Activated CD4-positive, CD25-positive, alpha-beta regulatory T cell (primary cell): ENCODE results near the gene TCF4.

Experiments
- DNase-seq, 4 experiments: peaks; one replicate each; lab custom pipeline; 2025; lab: John Stamatoyannopoulos, UW

TCF4 gene

DNA sequence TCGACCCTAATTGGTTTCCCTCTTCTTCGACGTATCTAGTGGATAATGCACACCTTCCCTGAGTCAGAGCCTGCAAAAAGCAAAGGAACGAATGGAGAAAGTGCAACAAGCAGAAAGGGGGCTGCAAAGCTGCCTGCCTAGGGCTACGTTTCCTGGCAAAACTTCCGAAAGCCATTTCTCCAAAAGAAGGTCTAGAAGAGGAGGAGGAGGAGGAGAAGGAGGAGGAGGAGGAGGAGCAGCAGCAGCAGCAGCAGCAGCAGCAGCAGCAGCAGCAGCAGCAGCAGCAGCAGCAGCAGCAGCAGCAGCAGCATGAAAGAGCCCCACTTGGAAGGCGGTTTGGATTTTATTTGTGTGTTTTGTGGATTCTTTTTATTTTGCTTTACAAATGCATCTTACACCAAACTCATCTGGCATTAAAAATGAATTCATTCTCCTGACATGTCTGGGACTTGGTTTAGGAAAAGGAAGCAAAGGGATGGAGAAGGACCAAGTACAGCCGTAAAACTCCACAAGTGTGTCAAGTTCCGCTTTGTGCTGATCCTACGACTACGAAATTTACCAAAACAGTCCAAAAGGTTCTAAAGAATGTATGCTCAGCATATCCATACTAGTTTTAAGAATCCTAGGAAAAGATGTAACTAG lies 2.0 kb downstream of the TCF4 start:
- no peak for DNase-seq

DNA sequence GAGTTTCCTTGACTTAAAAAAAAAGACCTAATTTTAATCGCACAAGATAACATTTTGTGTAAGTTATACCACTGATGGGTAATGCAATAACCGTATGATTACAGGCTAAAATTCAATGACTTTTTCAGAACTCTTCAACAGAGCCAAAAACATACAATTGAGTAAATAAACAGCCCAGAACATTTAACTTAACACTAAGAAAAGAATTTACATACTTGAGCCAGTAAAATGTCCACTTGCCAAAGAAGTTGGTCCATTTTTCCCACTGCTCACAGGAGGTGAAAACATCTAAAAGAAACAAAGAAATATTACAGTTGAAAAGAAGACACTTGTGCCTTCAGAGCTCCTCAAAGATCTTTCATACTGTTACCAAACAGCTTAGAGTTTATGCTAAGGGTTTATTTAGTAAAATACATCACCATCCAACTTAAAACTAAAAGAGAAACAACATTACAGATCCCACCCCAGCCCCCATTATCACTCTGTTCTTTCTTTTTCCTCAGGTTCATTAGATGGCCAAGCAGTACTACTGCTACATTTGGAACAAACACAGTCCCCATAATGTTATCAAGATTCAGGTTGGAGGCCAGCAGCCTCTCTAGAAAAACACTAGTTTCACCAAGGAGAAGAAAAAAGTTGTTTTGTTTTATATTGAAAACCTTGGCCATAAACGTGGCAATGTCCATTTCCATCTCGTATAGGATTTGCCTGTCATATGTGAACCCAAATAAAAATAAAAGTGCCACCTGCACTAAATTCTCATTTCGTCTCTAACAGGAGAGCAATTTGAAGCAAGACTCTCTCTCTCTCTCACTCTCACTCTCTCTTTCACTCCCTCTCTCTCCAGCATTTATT lies 2.7 kb downstream of the TCF4 start:
- DNase-seq, result no peak

DNA sequence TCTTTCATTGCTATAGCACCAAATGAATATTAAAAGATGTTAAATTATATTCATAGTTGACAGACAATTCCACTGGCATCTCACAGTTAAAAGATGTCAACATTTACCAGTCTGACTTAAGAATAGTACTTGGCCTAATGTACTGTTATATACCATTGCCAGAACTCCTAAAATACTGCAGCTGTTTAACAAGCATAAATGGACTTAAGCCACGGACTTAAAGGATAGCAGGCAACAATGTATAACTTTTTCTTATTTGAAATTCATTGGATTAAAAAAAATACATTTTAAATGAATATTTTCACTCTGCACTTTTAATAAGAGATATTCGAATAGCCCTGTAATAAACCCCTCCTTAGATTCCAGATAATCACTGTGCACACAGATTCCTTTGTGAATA lies 3.8 kb downstream of the TCF4 start:
- no peak for DNase-seq

GRCh38 chr18:55582325-55582724 lies 5.7 kb downstream of the TCF4 start:
- no peak for DNase-seq

DNA sequence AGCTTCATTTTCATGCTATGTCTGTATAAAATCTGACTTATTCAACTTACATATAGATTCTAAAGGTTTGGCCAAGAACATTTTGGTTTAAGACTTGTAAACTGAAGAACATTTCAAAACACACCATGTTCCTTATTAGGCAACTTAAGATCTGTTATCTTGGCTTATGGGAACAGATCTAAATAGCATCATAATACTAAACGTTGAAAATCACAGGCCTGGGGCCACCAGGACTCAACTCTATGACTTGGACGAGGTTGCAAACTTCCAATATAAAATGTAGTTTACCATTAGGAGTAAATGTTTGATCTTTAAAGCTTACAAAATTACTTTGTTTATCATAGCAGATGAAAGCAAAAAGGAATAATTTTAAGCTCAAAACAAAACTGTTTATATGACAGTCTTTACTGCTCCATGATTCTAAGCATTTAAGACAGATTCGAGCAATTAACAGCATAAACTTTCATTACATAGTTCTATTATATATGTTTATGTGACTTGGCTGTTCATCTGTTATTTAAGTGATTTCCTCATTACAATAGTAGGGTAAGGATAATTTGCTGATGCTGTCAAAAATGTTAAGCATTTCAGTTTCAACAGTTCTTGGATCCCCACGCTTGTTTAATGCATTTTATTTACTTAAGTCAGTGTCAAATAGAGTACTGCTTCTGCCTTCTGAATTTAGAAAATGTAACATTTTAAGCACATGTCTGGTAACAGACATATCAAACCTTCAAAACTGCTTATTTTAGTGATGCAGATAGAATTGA lies 8.3 kb downstream of the TCF4 start:
- no peak for DNase-seq

DNA sequence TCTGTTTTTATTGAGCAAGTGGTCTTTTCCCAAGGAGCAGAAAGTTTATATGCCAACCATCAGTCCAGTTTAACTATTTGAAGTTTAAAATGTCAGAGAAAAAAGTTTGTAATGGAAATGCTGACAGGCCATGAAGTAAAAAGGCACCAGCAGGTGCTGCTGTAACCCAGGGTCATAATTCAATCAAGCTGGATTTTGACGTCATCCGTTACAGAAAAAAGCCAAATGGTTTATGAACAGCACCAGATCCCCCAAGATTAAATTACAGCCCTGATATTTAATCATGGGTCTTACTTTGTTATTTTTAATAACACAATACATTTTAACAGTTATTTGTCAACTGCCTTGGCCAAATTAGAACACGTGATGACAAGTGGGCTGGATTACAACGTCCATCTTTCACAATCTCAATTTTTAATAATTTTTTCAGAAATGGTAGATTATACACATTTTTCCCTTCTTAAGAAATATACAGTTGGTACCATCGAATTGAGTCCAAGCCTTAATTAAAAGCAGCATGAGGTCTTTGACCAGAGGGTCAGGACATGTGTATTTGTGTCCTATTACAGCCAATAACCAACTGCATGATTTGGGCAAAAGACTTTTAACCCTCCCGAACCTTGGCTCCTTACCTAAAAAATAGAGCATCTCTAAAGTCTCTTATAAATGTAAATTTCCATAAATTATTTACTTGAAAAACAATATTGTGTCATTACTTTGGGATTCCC lies 10.0 kb downstream of the TCF4 start:
- DNase-seq, result no peak

DNA sequence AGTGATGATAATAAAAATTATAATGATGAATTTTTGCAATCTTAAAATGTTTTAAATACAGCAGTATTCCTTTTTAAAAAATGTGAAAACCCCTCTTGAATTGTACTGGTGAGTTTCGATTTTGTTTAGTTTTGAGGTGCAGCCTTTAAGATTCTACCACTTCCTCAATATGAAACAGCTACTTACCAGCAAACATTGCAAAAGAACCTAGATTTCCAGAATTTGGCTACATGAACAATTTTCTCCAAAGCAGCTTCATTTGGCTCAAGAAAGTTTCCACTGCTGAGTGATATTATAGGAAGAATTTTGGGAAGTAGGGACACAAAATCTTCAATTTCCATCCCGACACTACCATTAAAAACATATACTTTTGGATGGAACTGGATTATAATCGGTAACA lies 12.0 kb downstream of the TCF4 start:
- no peak for DNase-seq

DNA sequence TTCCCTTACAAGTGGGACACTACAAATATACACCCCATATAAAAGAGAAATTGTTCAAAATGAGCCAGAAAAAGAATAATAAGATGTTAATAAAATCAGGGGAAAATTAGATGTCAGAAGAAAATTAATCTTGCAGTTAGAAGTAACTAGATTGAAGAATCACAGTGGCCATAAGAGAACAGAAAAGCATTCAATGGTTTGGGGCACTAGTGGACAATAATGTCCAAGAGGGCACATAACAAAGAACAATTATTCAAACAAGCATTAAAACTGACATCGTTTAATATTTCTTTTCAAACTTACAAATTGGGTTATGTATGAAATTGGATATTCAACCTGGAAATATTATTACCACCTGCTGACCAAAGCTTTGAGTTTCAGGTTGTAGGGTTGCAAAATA lies 12.9 kb downstream of the TCF4 start:
- no peak for DNase-seq

GRCh38 chr18:55573386-55573785 lies 14.6 kb downstream of the TCF4 start:
- no peak for DNase-seq

DNA sequence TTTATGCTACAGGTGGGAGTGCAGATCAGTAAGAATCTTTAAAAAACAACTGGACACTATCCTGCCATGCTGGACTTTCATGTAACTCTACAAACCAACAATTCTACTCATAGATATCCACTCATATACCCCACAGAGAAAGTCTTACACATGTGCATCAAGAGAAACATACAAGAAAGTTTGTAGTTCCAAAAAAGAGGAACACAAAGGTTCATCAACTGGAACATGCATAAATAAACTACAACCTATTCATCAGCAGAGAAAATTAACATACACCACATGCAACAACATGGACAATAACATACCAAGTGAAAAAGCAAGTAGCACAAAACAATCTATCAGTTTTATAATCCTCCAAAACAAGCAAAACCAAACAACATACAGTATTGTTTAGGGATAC lies 17.0 kb downstream of the TCF4 start:
- no peak for DNase-seq

- no peak for DNase-seq
These were observed 21.5 kb downstream of the TCF4 start for GRCh38 chr18:55566456-55566935.

- no peak for DNase-seq
These were observed 28.3 kb downstream of the TCF4 start for GRCh38 chr18:55559739-55560138.

- DNase-seq, result no peak
These were observed 30.8 kb downstream of the TCF4 start for GRCh38 chr18:55557211-55557610.

- no peak for DNase-seq
These were observed 32.5 kb downstream of the TCF4 start for GRCh38 chr18:55555395-55556027.

GRCh38 chr18:55552526-55553189 lies 35.3 kb downstream of the TCF4 start:
- no peak for DNase-seq

DNA sequence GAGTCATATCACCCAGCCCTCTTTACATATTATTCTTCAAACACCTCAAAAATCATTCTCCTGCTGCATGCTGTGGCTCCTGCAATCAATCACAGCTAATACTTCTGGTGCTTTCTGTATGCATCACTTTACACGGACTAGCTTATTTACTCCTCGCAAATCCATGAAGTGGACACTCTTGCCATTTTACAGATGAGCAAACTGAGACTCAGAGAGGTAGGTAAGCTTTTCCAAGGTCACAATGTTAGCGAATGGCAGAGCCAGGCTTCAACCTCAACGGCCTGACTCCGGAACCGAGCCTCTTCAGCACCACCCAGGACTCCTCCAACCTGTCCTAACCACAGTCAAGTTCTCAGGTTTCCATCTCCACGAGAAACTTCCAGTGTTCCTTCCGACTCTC lies 36.8 kb downstream of the TCF4 start:
- no peak for DNase-seq

DNA sequence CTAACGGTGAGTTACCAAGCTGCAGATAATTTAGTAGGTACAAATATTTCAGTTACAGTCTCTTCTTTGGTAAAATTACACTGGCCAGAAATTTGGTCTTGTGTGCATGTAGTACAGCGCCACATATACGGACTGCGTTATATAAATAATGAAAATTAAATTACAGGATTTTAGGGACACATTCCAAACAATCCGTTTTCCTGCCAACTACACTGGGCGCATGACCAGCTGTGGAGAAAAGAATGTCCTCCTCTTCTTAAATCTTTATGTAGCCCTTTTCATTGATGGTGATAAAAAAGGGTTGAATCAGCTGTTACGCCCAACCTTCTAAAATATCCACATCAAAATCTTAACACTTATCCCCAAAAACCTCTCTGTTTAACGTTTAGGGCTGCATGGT lies 37.5 kb downstream of the TCF4 start:
- no peak for DNase-seq

GRCh38 chr18:55549474-55550104 lies 38.4 kb downstream of the TCF4 start:
- DNase-seq, result no peak

- DNase-seq, result no peak
These were observed 40.3 kb downstream of the TCF4 start for GRCh38 chr18:55547705-55548056.

DNA sequence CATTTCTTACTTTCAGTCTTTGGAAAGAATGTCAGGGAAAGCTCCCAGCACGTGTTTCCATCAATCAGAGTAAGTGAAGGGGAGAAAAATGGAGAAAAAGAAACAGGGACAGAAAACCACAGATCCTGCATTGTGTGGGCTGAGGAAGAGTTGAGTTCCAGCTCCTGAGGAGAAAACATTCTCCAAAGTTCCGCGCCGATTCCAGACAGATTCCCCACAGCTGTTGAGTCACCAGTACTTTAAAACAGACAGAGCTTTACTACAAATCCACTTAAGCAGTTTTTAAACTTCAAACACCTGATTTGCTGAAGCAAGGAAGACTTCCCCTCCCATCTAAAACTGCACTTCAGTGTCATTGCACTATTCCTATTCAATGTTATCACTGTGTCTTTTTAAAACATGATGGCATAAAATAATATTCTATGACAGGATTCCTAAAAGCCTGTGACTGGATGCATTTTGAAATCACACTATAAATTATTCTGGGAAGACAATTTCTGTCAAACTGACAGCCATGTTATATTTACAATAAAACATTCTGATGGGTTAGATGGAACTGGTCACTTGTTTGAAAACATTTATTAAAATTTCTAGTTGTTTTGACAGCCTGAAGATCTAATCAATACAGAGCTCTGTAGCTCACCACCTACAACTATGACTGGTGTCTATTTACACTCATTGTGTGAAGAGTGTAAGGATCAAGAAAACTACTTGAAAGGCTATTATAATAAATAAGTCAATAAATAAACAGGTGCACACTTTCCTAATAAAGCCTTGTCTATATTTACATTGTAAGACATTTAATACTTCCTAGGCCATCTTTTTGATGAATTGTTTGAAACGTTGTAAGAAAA lies 40.9 kb downstream of the TCF4 start:
- no peak for DNase-seq
